Skeletal muscle satellite cell (primary cell): ENCODE measurements around the gene KCNH2.

Experiments
- H3K27me3 ChIP-seq: 2 replicates; pipeline ENCODE4 v1.7.0; 2013; ENCODE audit warnings: low read length; ENCODE audit not compliant: control insufficient read depth, insufficient read depth
- H3K36me3 ChIP-seq: 2 replicates; pipeline ENCODE4 v1.7.0; 2013; ENCODE audit warnings: mild to moderate bottlenecking, control low read depth, low read length; ENCODE audit not compliant: insufficient read depth
- H3K4me1 ChIP-seq: 2 replicates; pipeline ENCODE4 v1.7.0; 2013; ENCODE audit warnings: low read length; ENCODE audit not compliant: control insufficient read depth, insufficient read depth
- H3K4me2 ChIP-seq: 2 replicates; pipeline ENCODE4 v1.7.0; 2013; ENCODE audit warnings: mild to moderate bottlenecking, low read length
- H3K4me3 ChIP-seq: 2 replicates; pipeline ENCODE4 v1.7.0; 2013; ENCODE audit warnings: low read length
- H3K9ac ChIP-seq: 2 replicates; pipeline ENCODE4 v1.7.0; 2013; ENCODE audit warnings: mild to moderate bottlenecking, low read depth, low read length, moderate library complexity
- H3K9me3 ChIP-seq: replicated peaks from 2 replicates; pipeline ENCODE4 v1.7.0; 2013; ENCODE audit warnings: mild to moderate bottlenecking, control low read depth, low read length

KCNH2 gene

DNA sequence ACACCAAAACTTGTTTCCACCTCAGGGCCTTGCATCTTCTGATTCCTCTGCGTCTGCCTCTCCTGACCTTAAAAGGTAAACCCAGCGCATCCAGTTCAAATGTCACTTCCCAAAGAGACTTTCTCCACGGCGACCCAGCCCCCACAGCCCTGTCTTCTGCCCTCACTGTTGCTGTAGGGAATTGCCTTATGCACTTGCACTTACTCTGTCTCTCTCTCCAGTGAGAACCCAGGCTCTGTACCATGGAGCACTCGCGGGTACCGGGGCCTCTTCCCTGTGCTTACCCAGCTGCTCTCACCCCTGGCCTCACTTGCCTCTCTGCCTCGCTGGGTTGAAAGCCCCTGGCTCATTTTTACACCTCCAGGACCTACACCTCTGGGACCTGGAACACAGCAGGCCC, 77.4 kb downstream of the KCNH2 start:
- no peak overlapping the region for H3K4me2 ChIP-seq
- H3K4me3 ChIP-seq = no peak overlapping the region
- no peak overlapping the region for H3K9ac ChIP-seq
- peaks cover 10% of the 10 kb centered on the region for H3K4me1 ChIP-seq
- H3K36me3 ChIP-seq = no peaks in the 10 kb centered on the region
- no peaks in the 10 kb centered on the region for H3K9me3 ChIP-seq
- peaks cover 58% of the 10 kb centered on the region for H3K27me3 ChIP-seq

DNA sequence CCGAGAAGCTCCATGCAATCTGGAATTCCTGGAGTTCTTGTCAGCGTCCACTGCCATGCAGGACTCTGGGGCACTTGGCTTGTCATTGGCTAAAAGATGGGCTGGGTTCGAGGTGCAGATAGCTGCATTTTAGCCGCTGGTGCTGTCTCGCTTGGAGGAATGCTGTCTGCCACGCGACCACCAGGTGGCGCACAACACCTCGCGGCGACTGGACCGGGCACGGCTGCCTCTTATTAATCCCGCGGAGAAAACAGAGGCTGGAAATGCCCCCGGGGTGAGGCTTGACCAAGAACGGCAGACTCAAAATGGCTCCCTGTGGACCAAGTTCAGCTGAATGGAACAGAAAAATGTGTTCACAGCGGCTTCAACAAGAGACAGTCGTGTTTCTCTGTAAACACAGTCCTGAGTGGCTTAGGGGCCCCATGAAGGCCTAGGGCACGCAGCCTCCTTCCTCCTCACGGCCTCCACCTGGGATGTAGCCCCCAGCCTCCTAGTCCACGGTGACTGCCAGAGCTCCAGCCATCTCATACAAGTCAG, 79.6 kb downstream of the KCNH2 start:
- H3K4me1 ChIP-seq = peaks cover 2% of the 10 kb centered on the region
- peaks cover 54% of the 10 kb centered on the region for H3K27me3 ChIP-seq
- H3K9ac ChIP-seq = no peak overlapping the region
- H3K9me3 ChIP-seq = no peaks in the 10 kb centered on the region
- H3K4me2 ChIP-seq = no peak overlapping the region
- H3K4me3 ChIP-seq = no peak overlapping the region
- H3K36me3 ChIP-seq = no peaks in the 10 kb centered on the region

DNA sequence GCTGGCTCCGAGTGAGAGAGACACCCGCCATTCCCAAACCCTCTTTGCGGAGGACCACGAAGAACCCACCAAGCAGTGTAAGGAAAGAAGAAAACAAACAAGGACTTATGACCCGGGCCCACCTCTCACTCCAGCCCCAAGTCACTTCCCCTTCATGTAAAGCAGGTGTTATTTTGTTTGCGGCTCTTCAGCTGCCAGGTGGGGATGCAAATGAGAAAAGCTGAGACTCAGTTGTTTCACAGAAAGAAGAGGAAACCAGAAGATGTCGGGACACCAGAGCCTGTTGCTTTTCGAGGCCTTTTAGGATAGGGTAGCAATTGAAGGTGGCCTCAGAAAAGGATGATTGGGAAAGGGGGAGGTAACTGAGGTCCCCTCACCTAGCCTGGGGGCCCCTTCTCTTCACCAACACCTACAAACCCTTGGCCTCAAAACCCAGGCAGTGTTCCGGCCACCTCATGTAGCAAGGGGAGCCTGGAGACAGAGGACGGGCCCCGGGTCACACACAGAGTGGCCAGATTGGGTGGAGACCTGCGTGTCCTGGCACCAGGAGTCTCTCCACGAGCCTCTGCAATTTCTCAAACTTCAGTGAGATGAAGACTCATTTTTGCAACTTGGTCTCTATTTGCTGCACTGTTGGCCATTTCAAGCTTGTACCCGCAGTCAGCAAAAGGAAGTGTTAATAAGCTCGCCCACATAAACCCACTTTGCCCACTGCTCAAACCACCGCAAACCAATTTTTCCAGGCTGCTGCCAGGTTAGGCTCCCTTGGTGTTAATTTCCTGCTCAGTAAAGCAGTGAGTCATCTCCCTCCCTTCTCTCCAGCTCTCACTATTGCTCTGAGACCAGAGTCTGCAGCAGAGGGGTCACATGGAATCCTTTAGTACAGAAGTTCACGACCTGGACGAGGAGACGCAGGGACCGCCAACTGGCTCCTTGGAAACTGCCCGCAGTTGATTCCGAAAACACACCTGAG, 80.3 kb downstream of the KCNH2 start:
- H3K9me3 ChIP-seq = no peaks in the 10 kb centered on the region
- H3K36me3 ChIP-seq = no peaks in the 10 kb centered on the region
- no peak overlapping the region for H3K9ac ChIP-seq
- H3K4me1 ChIP-seq = no peaks in the 10 kb centered on the region
- H3K27me3 ChIP-seq = peaks cover 54% of the 10 kb centered on the region
- H3K4me2 ChIP-seq = no peak overlapping the region
- H3K4me3 ChIP-seq = no peak overlapping the region

DNA sequence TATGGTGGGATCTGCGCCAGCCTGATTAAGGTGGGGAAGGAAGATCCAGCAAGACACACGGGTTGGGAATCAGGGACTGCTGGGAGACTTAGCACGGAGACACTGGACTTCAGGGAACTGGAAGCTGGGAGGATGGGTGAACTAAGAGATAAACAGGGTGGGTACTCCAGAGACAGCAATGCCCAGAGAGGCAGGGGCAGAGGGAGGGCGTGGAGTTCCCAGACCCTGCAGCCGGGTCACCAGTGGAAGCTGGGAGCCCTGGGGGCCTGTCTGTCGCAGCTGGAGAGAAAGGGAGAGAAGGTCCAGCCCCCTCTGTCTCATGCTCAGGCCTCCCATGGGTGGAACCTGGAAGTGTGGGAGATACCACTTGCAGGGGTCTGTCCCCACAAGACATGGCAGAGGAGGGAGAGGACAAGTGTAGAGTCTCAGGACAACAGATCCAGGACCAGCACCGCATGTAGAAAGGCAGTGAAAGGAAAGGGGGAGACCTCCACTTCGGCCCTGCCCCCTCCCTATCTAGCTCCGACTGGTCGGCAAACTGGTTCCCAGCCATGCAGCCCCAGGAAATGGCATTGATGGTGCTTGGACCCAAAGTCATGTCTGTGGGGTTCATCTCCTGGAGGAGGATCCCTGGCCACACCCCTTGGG, 81.4 kb downstream of the KCNH2 start:
- Histone ChIP-seq H3K9me3 (no peaks in the 10 kb centered on the region), H3K4me3 (no peak overlapping the region), H3K9ac (no peak overlapping the region), H3K27me3 (peaks cover 45% of the 10 kb centered on the region), H3K4me1 (no peaks in the 10 kb centered on the region), H3K4me2 (no peak overlapping the region), H3K36me3 (no peaks in the 10 kb centered on the region)

DNA sequence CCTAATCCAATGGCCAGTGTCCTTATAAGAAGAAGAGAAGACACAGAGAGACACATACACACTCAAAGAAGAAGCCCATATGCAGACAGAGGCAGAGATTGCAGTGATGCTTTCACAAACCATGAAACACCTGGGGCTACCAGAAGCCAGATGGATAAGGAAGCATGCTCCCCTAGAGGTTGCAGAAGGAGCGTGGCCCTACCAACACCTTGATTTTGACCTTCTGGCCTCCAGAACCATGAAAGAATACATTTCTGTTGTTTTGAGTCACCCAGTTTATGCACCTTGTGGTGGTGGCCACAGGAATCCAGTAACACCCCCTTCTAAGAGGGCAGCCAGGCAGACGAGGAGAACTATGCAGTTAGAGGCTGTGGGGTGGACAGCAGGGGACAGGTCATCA, 82.3 kb downstream of the KCNH2 start:
- Histone ChIP-seq H3K4me1 (no peaks in the 10 kb centered on the region), H3K9me3 (no peaks in the 10 kb centered on the region), H3K4me2 (no peak overlapping the region), H3K9ac (no peak overlapping the region), H3K36me3 (no peaks in the 10 kb centered on the region), H3K4me3 (no peak overlapping the region), H3K27me3 (peaks cover 37% of the 10 kb centered on the region)
